ENCODE data around the gene CD58. TPM values are rescaled to one million over a fixed set of nuclear protein-coding genes. Genes with fewer than 3 reads are reported as not detected.

Gene CD58
- total RNA-seq, 2 experiments from 2014 or later, result 11.1 to 12.7 TPM

DNA sequence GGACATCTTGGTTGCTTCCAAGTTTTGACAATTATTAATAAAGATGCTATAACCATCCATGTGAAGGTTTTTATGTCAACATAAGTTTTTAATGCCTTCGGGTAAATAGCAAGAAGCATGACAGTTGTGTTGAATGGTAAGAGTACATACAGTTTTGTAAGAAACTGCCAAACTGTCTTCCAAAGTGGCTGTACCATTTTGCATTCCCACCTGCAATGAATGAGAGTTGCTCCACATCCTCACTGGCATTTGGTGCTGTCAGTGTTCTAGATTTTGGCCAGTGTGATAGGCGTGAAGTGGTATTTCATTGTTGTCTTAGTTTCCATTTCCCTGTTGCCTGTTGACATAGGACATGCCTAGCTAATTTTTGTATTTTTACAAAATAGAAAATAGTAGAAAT is 45.4 kb downstream of the CD58 start:
- H3K27ac Mint-ChIP-seq, result no peak overlapping the region
- H3K36me3 Mint-ChIP-seq (ENCODE audit: low read depth), result peaks cover 23% of the 10 kb centered on the region
- no peaks in the 10 kb centered on the region for H3K27me3 Mint-ChIP-seq
- TF ChIP-seq, protein P1, sequence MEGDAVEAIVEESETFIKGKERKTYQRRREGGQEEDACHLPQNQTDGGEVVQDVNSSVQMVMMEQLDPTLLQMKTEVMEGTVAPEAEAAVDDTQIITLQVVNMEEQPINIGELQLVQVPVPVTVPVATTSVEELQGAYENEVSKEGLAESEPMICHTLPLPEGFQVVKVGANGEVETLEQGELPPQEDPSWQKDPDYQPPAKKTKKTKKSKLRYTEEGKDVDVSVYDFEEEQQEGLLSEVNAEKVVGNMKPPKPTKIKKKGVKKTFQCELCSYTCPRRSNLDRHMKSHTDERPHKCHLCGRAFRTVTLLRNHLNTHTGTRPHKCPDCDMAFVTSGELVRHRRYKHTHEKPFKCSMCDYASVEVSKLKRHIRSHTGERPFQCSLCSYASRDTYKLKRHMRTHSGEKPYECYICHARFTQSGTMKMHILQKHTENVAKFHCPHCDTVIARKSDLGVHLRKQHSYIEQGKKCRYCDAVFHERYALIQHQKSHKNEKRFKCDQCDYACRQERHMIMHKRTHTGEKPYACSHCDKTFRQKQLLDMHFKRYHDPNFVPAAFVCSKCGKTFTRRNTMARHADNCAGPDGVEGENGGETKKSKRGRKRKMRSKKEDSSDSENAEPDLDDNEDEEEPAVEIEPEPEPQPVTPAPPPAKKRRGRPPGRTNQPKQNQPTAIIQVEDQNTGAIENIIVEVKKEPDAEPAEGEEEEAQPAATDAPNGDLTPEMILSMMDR (IDR thresholded peaks at IDR 0.05), result no peak
- H3K4me3 Mint-ChIP-seq, result no peak overlapping the region
- intact Hi-C loops (cut with micrococcal nuclease), result no loop called here
- ChIA-PET CTCF (no interaction called here), POLR2A (no interaction called here)
- DNase-seq (no peak), ATAC-seq (no peak)
- no peaks in the 10 kb centered on the region for H3K4me1 Mint-ChIP-seq (ENCODE audit: low read depth)
- peaks cover 3% of the 10 kb centered on the region for H3K9me3 Mint-ChIP-seq

DNA sequence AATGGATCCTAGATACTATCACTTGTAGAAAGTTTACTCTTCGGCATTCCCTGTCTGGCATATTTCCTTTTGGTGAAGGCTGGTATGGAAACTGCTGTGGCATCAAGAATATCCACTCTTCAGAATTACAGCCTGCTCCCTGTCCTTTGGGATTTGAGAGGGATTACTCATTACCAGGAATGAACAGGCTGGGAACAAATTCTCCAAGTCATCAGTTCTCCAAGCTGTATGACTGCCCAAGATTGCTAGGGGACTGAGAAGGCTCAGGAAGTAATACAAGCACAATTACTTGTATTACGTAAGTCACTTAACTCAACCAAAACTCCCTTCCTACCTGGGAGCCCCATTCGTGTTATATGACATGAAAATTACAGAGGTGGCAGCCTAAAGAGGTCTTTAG is 49.6 kb downstream of the CD58 start:
- Mint-ChIP-seq H3K36me3 (ENCODE audit: low read depth) (peaks cover under 1% of the 10 kb centered on the region), H3K27me3 (no peaks in the 10 kb centered on the region), H3K27ac (no peak overlapping the region), H3K9me3 (no peaks in the 10 kb centered on the region), H3K4me3 (no peak overlapping the region), H3K4me1 (ENCODE audit: low read depth) (peaks cover 9% of the 10 kb centered on the region)
- TF ChIP-seq, protein P1 (IDR thresholded peaks at IDR 0.05), result no peak
- ChIA-PET POLR2A (no interaction called here), CTCF (interaction anchor here (1.6 kb wide), 1 partner anchor 8 kb away, joined by 3 read pairs; no protein-coding TSS in a partner anchor)
- no peak for DNase-seq
- intact Hi-C loops (cut with micrococcal nuclease), result no loop called here
- no peak for ATAC-seq

DNA sequence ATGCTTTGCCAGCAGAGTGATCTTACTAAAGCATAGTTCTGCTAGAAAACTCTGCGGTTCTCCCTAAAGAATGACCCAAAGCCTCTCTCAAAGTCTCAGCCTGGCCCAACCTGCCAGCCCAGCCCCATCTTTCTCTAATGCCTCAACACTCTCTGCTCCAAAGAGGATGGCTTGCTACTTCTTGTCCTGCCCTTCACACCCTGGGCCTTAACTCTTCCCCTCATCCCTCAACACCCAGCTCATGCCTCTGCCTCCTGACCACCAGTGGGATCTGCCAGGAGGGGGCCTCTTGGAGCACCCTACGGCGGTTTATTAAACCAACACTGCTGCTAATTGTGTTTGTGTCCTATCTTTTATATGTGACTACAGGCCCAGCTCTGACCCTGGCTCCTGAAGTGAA is 52.4 kb downstream of the CD58 start:
- H3K9me3 Mint-ChIP-seq, result no peaks in the 10 kb centered on the region
- H3K27me3 Mint-ChIP-seq, result no peaks in the 10 kb centered on the region
- ATAC-seq, result no peak
- ChIA-PET CTCF (interaction anchor here (1.1 kb wide), 1 partner anchor 19 kb away, joined by 3 read pairs; no protein-coding TSS in a partner anchor), POLR2A (interaction anchor here (1.6 kb wide), 1 partner anchor 10 kb away, joined by 4 read pairs; no protein-coding TSS in a partner anchor)
- no peak overlapping the region for H3K4me3 Mint-ChIP-seq
- intact Hi-C loops (cut with micrococcal nuclease), result no loop called here
- peaks cover 31% of the 10 kb centered on the region for H3K4me1 Mint-ChIP-seq (ENCODE audit: low read depth)
- H3K27ac Mint-ChIP-seq, result peak overlapping the region; percentile 24
- H3K36me3 Mint-ChIP-seq (ENCODE audit: low read depth), result no peaks in the 10 kb centered on the region
- no peak for DNase-seq
- TF ChIP-seq, protein P1 (IDR thresholded peaks at IDR 0.05), result no peak

- ChIA-PET CTCF (interaction anchor here (2.6 to 2.7 kb wide), 2 partner anchors 12 to 377 kb away, joined by 11 to 22 read pairs; no protein-coding TSS in a partner anchor), POLR2A (no interaction called here)
- Mint-ChIP-seq H3K4me3 (no peak overlapping the region), H3K4me1 (ENCODE audit: low read depth) (peaks cover 42% of the 10 kb centered on the region), H3K27ac (no peak overlapping the region), H3K27me3 (no peaks in the 10 kb centered on the region), H3K36me3 (ENCODE audit: low read depth) (peaks cover 3% of the 10 kb centered on the region), H3K9me3 (no peaks in the 10 kb centered on the region)
- ATAC-seq (no peak), DNase-seq (no peak)
- TF ChIP-seq, protein P1 (IDR thresholded peaks at IDR 0.05), result no peak
- intact Hi-C loops (cut with micrococcal nuclease), result no loop called here
Measured at GRCh38 chr1:116516631-116517030, 54.2 kb downstream of the CD58 start.

DNA sequence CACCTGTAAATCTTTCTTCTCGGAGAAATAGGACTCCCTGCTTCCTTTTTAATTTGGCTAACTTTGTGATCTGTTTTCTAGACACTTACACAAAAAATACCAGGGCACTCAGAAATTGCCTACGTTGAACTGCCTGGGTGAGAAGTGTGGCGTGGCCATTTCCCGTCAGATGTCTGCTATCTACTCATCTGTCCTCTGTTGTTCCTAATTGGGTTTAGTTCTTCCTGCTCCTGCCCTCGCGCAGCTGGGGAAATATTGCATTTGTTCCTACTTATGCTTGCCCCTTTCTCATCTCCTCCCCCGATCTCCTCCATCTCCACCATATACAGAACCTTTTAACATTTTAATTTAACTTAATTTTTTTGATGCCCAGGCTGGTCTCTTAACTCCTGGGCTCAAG is 55.1 kb downstream of the CD58 start:
- POLR2A ChIA-PET, result interaction anchor here (1.0 to 1.8 kb wide), 4 partner anchors 13 to 545 kb away, joined by 3 to 5 read pairs (median 4); partner anchors contain the start of gene TTF2
- Mint-ChIP-seq H3K4me3 (peak overlapping the region; percentile 42), H3K27me3 (no peaks in the 10 kb centered on the region), H3K4me1 (ENCODE audit: low read depth) (peaks cover 49% of the 10 kb centered on the region), H3K9me3 (no peaks in the 10 kb centered on the region), H3K36me3 (ENCODE audit: low read depth) (peaks cover 3% of the 10 kb centered on the region), H3K27ac (peak overlapping the region; percentile 89)
- CTCF ChIA-PET, result interaction anchor here (1.0 to 2.7 kb wide), 8 partner anchors 11 to 376 kb away, joined by 3 to 22 read pairs (median 4); no protein-coding TSS in a partner anchor
- ATAC-seq (peak; percentile 25), DNase-seq (peak; percentile 26)
- TF ChIP-seq, protein P1 (IDR thresholded peaks at IDR 0.05), result no peak
- intact Hi-C loops (cut with micrococcal nuclease), result no loop called here
